Measurements from ENCODE around the gene CLMN. TPM values are rescaled to one million over a fixed set of nuclear protein-coding genes. Genes with fewer than 3 reads are reported as not detected.

The CLMN gene
- total RNA-seq, 5 donors from 2014 or later (not counting 1 experiment from before 2014, with no cell fraction given) = 0.68 to 2.2 (median 0.99) TPM

GRCh38 chr14:95232894-95233584 lies 86.7 kb downstream of the CLMN start:
- ATAC-seq (replicated peaks in 1 of 4) (no peak), DNase-seq (no peak)
- no peaks in the 10 kb centered on the region for H3K36me3 ChIP-seq (ENCODE audit: control insufficient read depth in 2 of 2, extremely low read depth in 1 of 2, insufficient read depth in 1 of 2, low read length in 1 of 2)
- H3K27ac Mint-ChIP-seq = no peak overlapping the region
- no peak overlapping the region for H3K27ac ChIP-seq (ENCODE audit: low read length)
- peaks cover 0 to 19% of the 10 kb centered on the region in 2 experiments for H3K27me3 ChIP-seq (replicated peaks in 1 of 2; ENCODE audit: control insufficient read depth in 2 of 2, extremely low read depth in 1 of 2, insufficient read depth in 2 of 2, low read length in 1 of 2)
- no peaks in the 10 kb centered on the region for H3K27me3 Mint-ChIP-seq
- H3K4me3 Mint-ChIP-seq = no peak overlapping the region
- POLR2A ChIA-PET = no interaction called here
- no peaks in the 10 kb centered on the region for H3K9me3 Mint-ChIP-seq
- no peaks in the 10 kb centered on the region for H3K4me1 Mint-ChIP-seq
- no peaks in the 10 kb centered on the region for H3K4me1 ChIP-seq (ENCODE audit: control insufficient read depth in 1 of 2, extremely low read depth in 1 of 2, insufficient read depth in 2 of 2, low read length in 2 of 2)
- no CpG with 5 or more reads among the region's 3 CpGs for WGBS (ENCODE audit: insufficient coverage)
- no peak overlapping the region for H3K4me3 ChIP-seq (ENCODE audit: control insufficient read depth in 1 of 2, extremely low read depth in 1 of 2, low read length in 1 of 2)
- CTCF ChIA-PET = no interaction called here
- H3K36me3 Mint-ChIP-seq = no peaks in the 10 kb centered on the region
- H3K9me3 ChIP-seq = no peaks in the 10 kb centered on the region

GRCh38 chr14:95231966-95232633 lies 87.6 kb downstream of the CLMN start:
- Mint-ChIP-seq H3K9me3 (no peaks in the 10 kb centered on the region), H3K4me3 (no peak overlapping the region), H3K36me3 (no peaks in the 10 kb centered on the region), H3K27ac (no peak overlapping the region), H3K4me1 (no peaks in the 10 kb centered on the region), H3K27me3 (no peaks in the 10 kb centered on the region)
- WGBS (ENCODE audit: insufficient coverage) = 67% methylated on average over 5 of the region's 12 CpGs
- H3K4me3 ChIP-seq (ENCODE audit: control insufficient read depth in 1 of 2, extremely low read depth in 1 of 2, low read length in 1 of 2) = no peak overlapping the region
- no peak for ATAC-seq (replicated peaks in 1 of 4)
- no peaks in the 10 kb centered on the region for H3K9me3 ChIP-seq
- no peak for DNase-seq
- CTCF ChIA-PET = no interaction called here
- H3K4me1 ChIP-seq (ENCODE audit: control insufficient read depth in 1 of 2, extremely low read depth in 1 of 2, insufficient read depth in 2 of 2, low read length in 2 of 2) = no peaks in the 10 kb centered on the region
- H3K27ac ChIP-seq (ENCODE audit: low read length) = no peak overlapping the region
- POLR2A ChIA-PET = no interaction called here
- no peaks in the 10 kb centered on the region for H3K36me3 ChIP-seq (ENCODE audit: control insufficient read depth in 2 of 2, extremely low read depth in 1 of 2, insufficient read depth in 1 of 2, low read length in 1 of 2)
- H3K27me3 ChIP-seq (replicated peaks in 1 of 2; ENCODE audit: control insufficient read depth in 2 of 2, extremely low read depth in 1 of 2, insufficient read depth in 2 of 2, low read length in 1 of 2) = peaks cover 0 to 21% of the 10 kb centered on the region in 2 experiments

DNA sequence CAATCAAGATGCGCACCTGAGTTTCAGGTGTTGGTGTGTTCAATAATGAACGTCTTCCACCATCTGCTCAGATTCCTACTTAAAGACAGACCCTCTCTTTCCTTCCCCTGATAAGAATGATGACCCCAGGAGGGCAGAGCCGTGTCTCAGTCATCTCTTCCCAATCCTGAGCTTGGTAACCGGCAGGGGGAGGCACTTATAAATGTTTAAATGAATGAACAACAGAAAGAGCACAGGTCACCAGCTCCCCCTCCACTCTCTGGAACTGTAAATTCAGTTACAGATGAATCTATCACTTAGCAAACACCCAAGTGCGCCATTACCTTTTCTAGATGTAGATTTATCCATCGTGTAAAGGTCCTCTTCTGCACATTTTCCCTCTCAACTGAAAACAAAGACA lies 90.0 kb downstream of the CLMN start:
- DNase-seq (no peak), ATAC-seq (replicated peaks in 1 of 4) (no peak)
- peaks cover 0 to 25% of the 10 kb centered on the region in 2 experiments for H3K27me3 ChIP-seq (replicated peaks in 1 of 2; ENCODE audit: control insufficient read depth in 2 of 2, extremely low read depth in 1 of 2, insufficient read depth in 2 of 2, low read length in 1 of 2)
- H3K36me3 Mint-ChIP-seq = no peaks in the 10 kb centered on the region
- H3K4me3 ChIP-seq (ENCODE audit: control insufficient read depth in 1 of 2, extremely low read depth in 1 of 2, low read length in 1 of 2) = no peak overlapping the region
- H3K4me1 Mint-ChIP-seq = no peaks in the 10 kb centered on the region
- no peak overlapping the region for H3K4me3 Mint-ChIP-seq
- no CpG with 5 or more reads among the region's 6 CpGs for WGBS (ENCODE audit: insufficient coverage)
- no peaks in the 10 kb centered on the region for H3K36me3 ChIP-seq (ENCODE audit: control insufficient read depth in 2 of 2, extremely low read depth in 1 of 2, insufficient read depth in 1 of 2, low read length in 1 of 2)
- no peaks in the 10 kb centered on the region for H3K27me3 Mint-ChIP-seq
- H3K9me3 Mint-ChIP-seq = no peaks in the 10 kb centered on the region
- POLR2A ChIA-PET = no interaction called here
- H3K9me3 ChIP-seq = no peaks in the 10 kb centered on the region
- H3K4me1 ChIP-seq (ENCODE audit: control insufficient read depth in 1 of 2, extremely low read depth in 1 of 2, insufficient read depth in 2 of 2, low read length in 2 of 2) = no peaks in the 10 kb centered on the region
- no peak overlapping the region for H3K27ac Mint-ChIP-seq
- CTCF ChIA-PET = interaction anchor here in 1 of 2 donors (0.6 kb wide), 1 partner anchor 201 kb away, joined by 3 read pairs; no protein-coding TSS in a partner anchor
- no peak overlapping the region for H3K27ac ChIP-seq (ENCODE audit: low read length)

GRCh38 chr14:95228240-95228639 lies 91.5 kb downstream of the CLMN start:
- Mint-ChIP-seq H3K27ac (no peak overlapping the region), H3K27me3 (no peaks in the 10 kb centered on the region), H3K9me3 (no peaks in the 10 kb centered on the region), H3K4me3 (no peak overlapping the region), H3K36me3 (no peaks in the 10 kb centered on the region), H3K4me1 (no peaks in the 10 kb centered on the region)
- Histone ChIP-seq H3K27ac (ENCODE audit: low read length) (no peak overlapping the region), H3K4me1 (ENCODE audit: control insufficient read depth in 1 of 2, extremely low read depth in 1 of 2, insufficient read depth in 2 of 2, low read length in 2 of 2) (no peaks in the 10 kb centered on the region), H3K27me3 (replicated peaks in 1 of 2; ENCODE audit: control insufficient read depth in 2 of 2, extremely low read depth in 1 of 2, insufficient read depth in 2 of 2, low read length in 1 of 2) (peaks cover 0 to 20% of the 10 kb centered on the region in 2 experiments), H3K36me3 (ENCODE audit: control insufficient read depth in 2 of 2, extremely low read depth in 1 of 2, insufficient read depth in 1 of 2, low read length in 1 of 2) (no peaks in the 10 kb centered on the region), H3K4me3 (ENCODE audit: control insufficient read depth in 1 of 2, extremely low read depth in 1 of 2, low read length in 1 of 2) (no peak overlapping the region), H3K9me3 (no peaks in the 10 kb centered on the region)
- ChIA-PET POLR2A (no interaction called here), CTCF (no interaction called here)
- DNase-seq (no peak), ATAC-seq (replicated peaks in 1 of 4) (no peak)
- no CpG with 5 or more reads among the region's 7 CpGs for WGBS (ENCODE audit: insufficient coverage)

DNA sequence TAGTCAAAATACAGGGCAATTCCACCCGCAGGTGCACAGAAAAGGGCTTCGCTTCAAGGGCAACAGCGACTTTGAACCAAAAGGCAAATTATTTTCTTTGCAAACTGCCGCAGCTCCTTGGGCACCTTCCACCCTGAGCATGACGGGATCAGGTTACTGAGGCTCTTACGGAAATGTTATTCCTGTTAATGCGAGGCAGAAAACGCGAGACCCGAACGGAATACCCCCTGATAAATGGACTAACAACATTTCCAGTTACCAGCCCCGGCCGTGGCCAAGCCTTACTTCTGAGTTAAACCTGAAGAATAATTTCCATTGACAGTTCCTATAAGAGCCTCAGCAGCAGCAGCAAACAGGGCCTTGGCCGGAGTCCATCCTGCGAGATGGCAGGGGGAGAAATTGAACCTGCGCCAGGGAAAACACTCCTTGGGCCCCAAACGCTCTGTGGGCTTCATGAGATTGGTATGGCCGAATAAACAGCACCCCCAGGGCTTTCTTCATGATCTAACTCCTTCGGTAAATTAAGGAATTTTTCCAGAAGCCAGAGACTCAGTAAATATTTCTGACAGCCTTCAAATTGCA lies 92.3 kb downstream of the CLMN start:
- no peaks in the 10 kb centered on the region for H3K9me3 Mint-ChIP-seq
- no peak overlapping the region for H3K4me3 ChIP-seq (ENCODE audit: control insufficient read depth in 1 of 2, extremely low read depth in 1 of 2, low read length in 1 of 2)
- ATAC-seq (replicated peaks in 1 of 4) = no peak
- H3K4me3 Mint-ChIP-seq = no peak overlapping the region
- no peaks in the 10 kb centered on the region for H3K36me3 Mint-ChIP-seq
- no peak overlapping the region for H3K27ac ChIP-seq (ENCODE audit: low read length)
- H3K4me1 ChIP-seq (ENCODE audit: control insufficient read depth in 1 of 2, extremely low read depth in 1 of 2, insufficient read depth in 2 of 2, low read length in 2 of 2) = no peaks in the 10 kb centered on the region
- peaks cover 0 to 22% of the 10 kb centered on the region in 2 experiments for H3K27me3 ChIP-seq (replicated peaks in 1 of 2; ENCODE audit: control insufficient read depth in 2 of 2, extremely low read depth in 1 of 2, insufficient read depth in 2 of 2, low read length in 1 of 2)
- DNase-seq = no peak
- POLR2A ChIA-PET = no interaction called here
- H3K9me3 ChIP-seq = no peaks in the 10 kb centered on the region
- CTCF ChIA-PET = interaction anchor here in 1 of 2 donors (0.6 kb wide), 1 partner anchor 526 kb away, joined by 3 read pairs; no protein-coding TSS in a partner anchor
- H3K27me3 Mint-ChIP-seq = no peaks in the 10 kb centered on the region
- no peak overlapping the region for H3K27ac Mint-ChIP-seq
- H3K4me1 Mint-ChIP-seq = no peaks in the 10 kb centered on the region
- H3K36me3 ChIP-seq (ENCODE audit: control insufficient read depth in 2 of 2, extremely low read depth in 1 of 2, insufficient read depth in 1 of 2, low read length in 1 of 2) = no peaks in the 10 kb centered on the region
- WGBS (ENCODE audit: insufficient coverage) = 86% methylated on average over 12 of the region's 19 CpGs

GRCh38 chr14:95226801-95227200 lies 92.9 kb downstream of the CLMN start:
- H3K4me1 Mint-ChIP-seq = no peaks in the 10 kb centered on the region
- H3K27me3 ChIP-seq (replicated peaks in 1 of 2; ENCODE audit: control insufficient read depth in 2 of 2, extremely low read depth in 1 of 2, insufficient read depth in 2 of 2, low read length in 1 of 2) = peaks cover 0 to 26% of the 10 kb centered on the region in 2 experiments
- POLR2A ChIA-PET = no interaction called here
- ATAC-seq (replicated peaks in 1 of 4) (no peak), DNase-seq (no peak)
- H3K4me3 ChIP-seq (ENCODE audit: control insufficient read depth in 1 of 2, extremely low read depth in 1 of 2, low read length in 1 of 2) = no peak overlapping the region
- no peak overlapping the region for H3K4me3 Mint-ChIP-seq
- H3K9me3 Mint-ChIP-seq = no peaks in the 10 kb centered on the region
- H3K27me3 Mint-ChIP-seq = no peaks in the 10 kb centered on the region
- no peak overlapping the region for H3K27ac Mint-ChIP-seq
- no peaks in the 10 kb centered on the region for H3K9me3 ChIP-seq
- 90% methylated on average over 5 of the region's 8 CpGs for WGBS (ENCODE audit: insufficient coverage)
- H3K36me3 ChIP-seq (ENCODE audit: control insufficient read depth in 2 of 2, extremely low read depth in 1 of 2, insufficient read depth in 1 of 2, low read length in 1 of 2) = no peaks in the 10 kb centered on the region
- H3K27ac ChIP-seq (ENCODE audit: low read length) = no peak overlapping the region
- CTCF ChIA-PET = interaction anchor here in 1 of 2 donors (0.6 kb wide), 1 partner anchor 525 kb away, joined by 3 read pairs; no protein-coding TSS in a partner anchor
- no peaks in the 10 kb centered on the region for H3K4me1 ChIP-seq (ENCODE audit: control insufficient read depth in 1 of 2, extremely low read depth in 1 of 2, insufficient read depth in 2 of 2, low read length in 2 of 2)
- no peaks in the 10 kb centered on the region for H3K36me3 Mint-ChIP-seq

All from T-cell (primary cell).